ENCODE measurements around the gene MLPH.

- TF ChIP-seq CTCF (conservative IDR thresholded peaks at IDR 0.05), result no peak
- TF ChIP-seq EZH2 (IDR thresholded peaks at IDR 0.05; ENCODE audit: low read depth), result no peak
Observed at GRCh38 chr2:237515166-237515565, 28.1 kb downstream of the MLPH start.

Measured in PC-9 (cell line).